ENCODE data around the gene FCMR.

The FCMR gene

DNA sequence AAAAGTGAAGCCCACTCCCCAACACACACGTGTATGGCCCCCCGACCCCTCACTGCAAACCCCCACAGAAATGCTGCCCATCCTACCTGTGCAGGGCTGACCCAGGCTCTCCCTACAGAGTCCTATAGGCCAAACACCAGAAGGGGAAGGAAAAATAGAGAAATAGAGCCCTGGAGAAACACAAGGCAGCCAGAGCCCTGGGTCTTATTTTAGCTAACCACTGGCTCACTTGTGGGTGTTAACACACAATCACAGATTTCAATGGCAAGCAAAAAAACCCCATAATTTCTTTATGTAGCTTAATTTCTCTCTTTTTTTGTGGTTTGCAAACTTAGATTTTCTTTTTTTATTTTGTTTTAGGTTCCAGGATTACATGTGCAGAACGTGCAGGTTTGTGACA, 25.5 kb upstream of the FCMR start:
- Histone ChIP-seq H3K4me2 (ENCODE audit: low read length) (no peak overlapping the region), H3K27ac (ENCODE audit: low read depth, low read length) (no peak overlapping the region), H3K36me3 (ENCODE audit: control insufficient read depth, low read length) (no peaks in the 10 kb centered on the region), H3K79me2 (ENCODE audit: control insufficient read depth, low read length) (no peaks in the 10 kb centered on the region), H3K9me3 (ENCODE audit: control insufficient read depth, insufficient read depth, low read length) (no peaks in the 10 kb centered on the region; the same call in 1 of the 2 replicates), H3K27me3 (ENCODE audit: control insufficient read depth, low read length) (peaks cover 28% of the 10 kb centered on the region), H3F3A (ENCODE audit: control insufficient read depth, insufficient read depth) (no peaks in the 10 kb centered on the region), H3K4me1 (ENCODE audit: control insufficient read depth, low read length) (no peaks in the 10 kb centered on the region), H3K4me3 (ENCODE audit: low read length) (no peak overlapping the region), H4K20me1 (ENCODE audit: control insufficient read depth, insufficient read depth, low read depth, low read length) (no peaks in the 10 kb centered on the region), H3K9me2 (replicated peaks; ENCODE audit: control insufficient read depth, low read length) (no peaks in the 10 kb centered on the region)
- TF ChIP-seq, protein P1, sequence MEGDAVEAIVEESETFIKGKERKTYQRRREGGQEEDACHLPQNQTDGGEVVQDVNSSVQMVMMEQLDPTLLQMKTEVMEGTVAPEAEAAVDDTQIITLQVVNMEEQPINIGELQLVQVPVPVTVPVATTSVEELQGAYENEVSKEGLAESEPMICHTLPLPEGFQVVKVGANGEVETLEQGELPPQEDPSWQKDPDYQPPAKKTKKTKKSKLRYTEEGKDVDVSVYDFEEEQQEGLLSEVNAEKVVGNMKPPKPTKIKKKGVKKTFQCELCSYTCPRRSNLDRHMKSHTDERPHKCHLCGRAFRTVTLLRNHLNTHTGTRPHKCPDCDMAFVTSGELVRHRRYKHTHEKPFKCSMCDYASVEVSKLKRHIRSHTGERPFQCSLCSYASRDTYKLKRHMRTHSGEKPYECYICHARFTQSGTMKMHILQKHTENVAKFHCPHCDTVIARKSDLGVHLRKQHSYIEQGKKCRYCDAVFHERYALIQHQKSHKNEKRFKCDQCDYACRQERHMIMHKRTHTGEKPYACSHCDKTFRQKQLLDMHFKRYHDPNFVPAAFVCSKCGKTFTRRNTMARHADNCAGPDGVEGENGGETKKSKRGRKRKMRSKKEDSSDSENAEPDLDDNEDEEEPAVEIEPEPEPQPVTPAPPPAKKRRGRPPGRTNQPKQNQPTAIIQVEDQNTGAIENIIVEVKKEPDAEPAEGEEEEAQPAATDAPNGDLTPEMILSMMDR (IDR thresholded peaks at IDR 0.05; ENCODE audit: low read depth, low read length, poor library complexity, severe bottlenecking): no peak
- TF ChIP-seq EZH2phosphoT487 (IDR thresholded peaks at IDR 0.05; ENCODE audit: borderline replicate concordance, low read length): no peak

DNA sequence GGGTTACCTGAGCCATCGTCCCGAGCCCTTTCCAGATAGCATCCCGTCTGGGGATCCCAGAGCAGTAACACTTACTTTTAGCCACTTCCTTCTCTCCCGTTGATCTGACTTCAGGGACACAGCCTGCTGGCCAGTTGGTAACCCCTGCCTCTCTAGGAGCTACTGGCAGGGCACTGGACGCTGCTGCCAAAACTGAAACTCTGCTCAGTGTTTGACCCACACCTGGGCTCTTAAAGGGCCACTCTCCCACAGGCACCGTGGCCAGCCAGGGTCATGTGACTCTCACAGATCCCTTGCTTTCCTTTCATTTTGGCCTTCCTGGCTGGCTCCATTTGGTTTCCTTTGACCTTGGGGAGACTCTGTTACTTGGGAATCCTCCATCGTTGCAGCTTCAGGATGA, 24.5 kb upstream of the FCMR start, which contains the start of gene PIGR:
PIGR (minus strand) TSS at position 206 of the 400 bp plus-strand sequence. CDS start 5,935 bp downstream, outside the sequence.
- Histone ChIP-seq H3K27ac (ENCODE audit: low read depth, low read length) (no peak within 1 kb of the TSS), H3K4me3 (ENCODE audit: low read length) (no peak within 1 kb of the TSS), H3F3A (ENCODE audit: control insufficient read depth, insufficient read depth) (no peaks in the 10 kb centered on the region), H3K9me3 (ENCODE audit: control insufficient read depth, insufficient read depth, low read length) (no peaks in the 10 kb centered on the region; the same call in 1 of the 2 replicates), H3K9me2 (replicated peaks; ENCODE audit: control insufficient read depth, low read length) (no peaks in the 10 kb centered on the region), H4K20me1 (ENCODE audit: control insufficient read depth, insufficient read depth, low read depth, low read length) (no peaks in the 10 kb centered on the region), H3K4me1 (ENCODE audit: control insufficient read depth, low read length) (no peaks in the 10 kb centered on the region), H3K79me2 (ENCODE audit: control insufficient read depth, low read length) (no peaks in the 10 kb centered on the region), H3K36me3 (ENCODE audit: control insufficient read depth, low read length) (no peaks in the 10 kb centered on the region), H3K27me3 (ENCODE audit: control insufficient read depth, low read length) (peaks cover 28% of the 10 kb centered on the region), H3K4me2 (ENCODE audit: low read length) (no peak within 1 kb of the TSS)
- TF ChIP-seq, protein P1 (IDR thresholded peaks at IDR 0.05; ENCODE audit: low read depth, low read length, poor library complexity, severe bottlenecking): no peak
- TF ChIP-seq EZH2phosphoT487 (IDR thresholded peaks at IDR 0.05; ENCODE audit: borderline replicate concordance, low read length): no peak

DNA sequence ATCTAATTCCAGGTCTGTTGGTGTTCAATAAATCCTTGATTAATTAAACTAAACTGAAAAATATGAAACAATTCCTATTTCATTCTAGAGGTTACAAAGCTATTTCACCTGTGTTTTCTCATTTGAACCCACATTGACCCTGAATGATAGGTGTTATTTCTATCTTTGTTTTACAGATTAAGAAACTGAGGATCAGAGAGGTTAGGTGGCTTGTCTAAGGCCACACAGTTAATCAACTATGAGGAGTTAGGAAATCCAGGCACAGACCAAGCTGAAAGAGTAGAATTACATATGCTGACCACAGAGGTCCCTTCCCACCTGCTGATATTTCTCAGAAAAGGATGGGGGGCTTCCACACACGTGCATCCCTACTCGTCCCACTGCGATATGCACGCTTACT, 24.0 kb upstream of the FCMR start:
- Histone ChIP-seq H3K27ac (ENCODE audit: low read depth, low read length) (no peak overlapping the region), H3K79me2 (ENCODE audit: control insufficient read depth, low read length) (no peaks in the 10 kb centered on the region), H3K4me3 (ENCODE audit: low read length) (no peak overlapping the region), H3K4me2 (ENCODE audit: low read length) (no peak overlapping the region), H3K9me2 (replicated peaks; ENCODE audit: control insufficient read depth, low read length) (no peaks in the 10 kb centered on the region), H3K9me3 (ENCODE audit: control insufficient read depth, insufficient read depth, low read length) (no peaks in the 10 kb centered on the region; the same call in 1 of the 2 replicates), H3K27me3 (ENCODE audit: control insufficient read depth, low read length) (peaks cover 33% of the 10 kb centered on the region), H3F3A (ENCODE audit: control insufficient read depth, insufficient read depth) (no peaks in the 10 kb centered on the region), H3K4me1 (ENCODE audit: control insufficient read depth, low read length) (no peaks in the 10 kb centered on the region), H4K20me1 (ENCODE audit: control insufficient read depth, insufficient read depth, low read depth, low read length) (no peaks in the 10 kb centered on the region), H3K36me3 (ENCODE audit: control insufficient read depth, low read length) (no peaks in the 10 kb centered on the region)
- TF ChIP-seq, protein P1 (IDR thresholded peaks at IDR 0.05; ENCODE audit: low read depth, low read length, poor library complexity, severe bottlenecking): no peak
- no peak for TF ChIP-seq EZH2phosphoT487 (IDR thresholded peaks at IDR 0.05; ENCODE audit: borderline replicate concordance, low read length)

All from DOHH2 (cell line).